GM23338 (cell line): ENCODE measurements around the gene EIF4A3. TPM values are rescaled to one million over a fixed set of nuclear protein-coding genes. Genes with fewer than 3 reads are reported as not detected.

ENCODE experiments used
- ATAC-seq: fragments of 200-7000 bp; cut with Tn5 transposase; 3 replicates; pipeline ENCODE4 v1.9.1; 2020
- DNase-seq: peaks from one replicate; pipeline ENCODE4 v3.0.0-alpha.2; 2015; ENCODE audit warnings: low spot score
- H2AFZ ChIP-seq: fragments of 200-600 bp; sonication (generic); 2 replicates; pipeline ENCODE4 v1.8.0; 2016; ENCODE audit warnings: antibody characterized with exemption, mild to moderate bottlenecking, moderate library complexity
- H3F3A ChIP-seq: fragments of 200-600 bp; sonication (generic); replicated peaks from 2 replicates; pipeline ENCODE4 v1.8.0; 2017; ENCODE audit warnings: antibody characterized with exemption, mixed run types, low read depth
- H3K27ac ChIP-seq: fragments of 200-600 bp; sonication (generic); 2 replicates; pipeline ENCODE4 v1.6.1; 2016; ENCODE audit warnings: low read depth
- H3K27me3 ChIP-seq: fragments of 200-600 bp; sonication (generic); 2 replicates; pipeline ENCODE4 v1.8.0; 2016; ENCODE audit warnings: mild to moderate bottlenecking, mixed run types, moderate library complexity; ENCODE audit not compliant: insufficient read depth
- H3K36me3 ChIP-seq: fragments of 200-600 bp; sonication (generic); 2 replicates; pipeline ENCODE4 v1.8.0; 2016; ENCODE audit warnings: mild to moderate bottlenecking; ENCODE audit not compliant: insufficient read depth
- H3K4me1 ChIP-seq: fragments of 200-600 bp; sonication (generic); 2 replicates; pipeline ENCODE4 v1.8.0; 2016; ENCODE audit warnings: mild to moderate bottlenecking, moderate library complexity; ENCODE audit not compliant: insufficient read depth
- H3K4me2 ChIP-seq: fragments of 200-600 bp; sonication (generic); 2 replicates; pipeline ENCODE4 v1.7.1; 2017; ENCODE audit warnings: mixed run types
- H3K4me3 ChIP-seq: fragments of 200-600 bp; sonication (generic); 2 replicates; pipeline ENCODE4 v1.6.1; 2016; ENCODE audit warnings: mixed run types
- H3K79me2 ChIP-seq: fragments of 200-600 bp; sonication (generic); replicated peaks from 2 replicates; pipeline ENCODE4 v1.8.0; 2017; ENCODE audit warnings: mild to moderate bottlenecking; ENCODE audit not compliant: insufficient read depth
- H3K9me2 ChIP-seq: fragments of 200-600 bp; sonication (generic); 2 replicates; pipeline ENCODE4 v1.8.0; 2017; ENCODE audit not compliant: insufficient read depth
- H4K20me1 ChIP-seq: fragments of 200-600 bp; sonication (generic); replicated peaks from 2 replicates; pipeline ENCODE4 v1.8.0; 2017; ENCODE audit warnings: mild to moderate bottlenecking; ENCODE audit not compliant: insufficient read depth
- H3K27ac Mint-ChIP-seq: 2 replicates; pipeline ENCODE4 v1.8.0; 2020; ENCODE audit warnings: inconsistent platforms, mild to moderate bottlenecking, moderate library complexity, mixed read lengths
- H3K27me3 Mint-ChIP-seq: 3 replicates; pipeline ENCODE4 v1.8.0; 2022; ENCODE audit warnings: low read depth, mild to moderate bottlenecking, moderate library complexity, mixed read lengths, inconsistent platforms; ENCODE audit not compliant: insufficient read depth, poor library complexity
- H3K36me3 Mint-ChIP-seq: 3 replicates; pipeline ENCODE4 v1.8.0; 2021; ENCODE audit warnings: low read depth, mild to moderate bottlenecking, inconsistent platforms, moderate library complexity, mixed read lengths
- H3K4me1 Mint-ChIP-seq: 3 replicates; pipeline ENCODE4 v1.8.0; 2020; ENCODE audit warnings: mild to moderate bottlenecking, inconsistent platforms, mixed read lengths
- H3K4me3 Mint-ChIP-seq: 3 replicates; pipeline ENCODE4 v1.8.0; 2021; ENCODE audit warnings: moderate library complexity, mild to moderate bottlenecking, inconsistent platforms, mixed read lengths
- H3K9me3 Mint-ChIP-seq: 3 replicates; pipeline ENCODE4 v1.8.0; 2020; ENCODE audit warnings: moderate library complexity, mild to moderate bottlenecking, inconsistent platforms, mixed read lengths
- CREB1 ChIP-seq: fragments of 250-450 bp; sonication (Bioruptor Pico); IDR thresholded peaks from 2 replicates; pipeline ENCODE4 v1.5.0; 2020; ENCODE audit warnings: low read depth, mild to moderate bottlenecking, moderate library complexity
- EZH2 ChIP-seq: fragments of 200-600 bp; sonication (generic); IDR thresholded peaks from one replicate; pipeline ENCODE4 v1.8.0; 2017; ENCODE audit warnings: antibody characterized with exemption, mild to moderate bottlenecking, low read depth; ENCODE audit not compliant: unreplicated experiment
- EZH2phosphoT487 ChIP-seq: fragments of 200-600 bp; sonication (generic); IDR thresholded peaks from one replicate; pipeline ENCODE4 v1.8.1; 2018; ENCODE audit warnings: antibody characterized with exemption; ENCODE audit not compliant: unreplicated experiment
- JUNB ChIP-seq: IDR thresholded peaks from one replicate; pipeline ENCODE4 v1.6.1; 2016; ENCODE audit warnings: antibody characterized with exemption; ENCODE audit not compliant: unreplicated experiment
- NANOG ChIP-seq: IDR thresholded peaks from 2 replicates; pipeline ENCODE4 v1.6.1; 2016; ENCODE audit warnings: antibody characterized with exemption, borderline replicate concordance
- POLR2AphosphoS5 ChIP-seq: IDR thresholded peaks from 2 replicates; pipeline ENCODE4 v1.6.1; 2016; ENCODE audit warnings: antibody characterized with exemption, low read depth
- STAT1 ChIP-seq: IDR thresholded peaks from one replicate; pipeline ENCODE4 v1.6.1; 2016; ENCODE audit warnings: antibody characterized with exemption; ENCODE audit not compliant: unreplicated experiment
- ZNF114 ChIP-seq: fragments of 250-450 bp; sonication (Bioruptor Pico); IDR thresholded peaks from 2 replicates; pipeline ENCODE4 v1.5.0; 2020; ENCODE audit warnings: mild to moderate bottlenecking, moderate library complexity
- ZNF331 ChIP-seq: fragments of 250-450 bp; sonication (Bioruptor Pico); IDR thresholded peaks from 2 replicates; pipeline ENCODE4 v1.5.0; 2020; ENCODE audit warnings: low read depth, mild to moderate bottlenecking, moderate library complexity
- ZNF462 ChIP-seq: fragments of 250-450 bp; sonication (Bioruptor Pico); IDR thresholded peaks from 2 replicates; pipeline ENCODE4 v1.5.0; 2020; ENCODE audit warnings: mild to moderate bottlenecking, moderate library complexity
- polyA plus RNA-seq: library from polyadenylated mRNA; unstranded; fragments of >200 nt; fragmentation: Nextera tagmentation; extraction: Ambion mirVana; gene quantifications from 2 replicates; pipeline ENCODE4 v1.2.1, GENCODE V29; 2016
- total RNA-seq: library from RNA; depleted of rRNA; stranded (reverse); fragments of >200 nt; shearing (Covaris generic); gene quantifications from 2 replicates; pipeline ENCODE4 v1.2.3, GENCODE V29; 2014
- TF ChIP-seq, protein P1 (sequence below), 2 experiments: fragments of 200-600 bp in 1 of 2; sonication (generic) in 1 of 2; conservative IDR thresholded peaks; 2 replicates each; pipeline versions ENCODE4 v1.5.1 to v1.6.1; 2016 to 2017; ENCODE audit warnings: antibody characterized with exemption in 2 of 2, low read depth in 2 of 2, mild to moderate bottlenecking in 2 of 2, moderate library complexity in 1 of 2
- TF ChIP-seq, protein P2 (sequence below): IDR thresholded peaks from one replicate; pipeline ENCODE4 v1.6.1; 2018; ENCODE audit warnings: antibody characterized with exemption; ENCODE audit not compliant: unreplicated experiment
- TF ChIP-seq, protein P3 (sequence below): IDR thresholded peaks from 2 replicates; pipeline ENCODE4 v1.6.1; 2016; ENCODE audit warnings: antibody characterized with exemption

Gene EIF4A3
- total and polyA plus RNA-seq, 2 experiments from 2014 or later, result 146 to 156 TPM

GRCh38 chr17:80145076-80146075 is 1.6 kb downstream of the EIF4A3 start:
- H3K79me2 ChIP-seq, result peaks cover 76% of the 10 kb centered on the region
- no peaks in the 10 kb centered on the region for H3K9me2 ChIP-seq
- no peak for DNase-seq
- no peak overlapping the region for H2AFZ ChIP-seq
- Mint-ChIP-seq H3K4me3 (peak overlapping the region; percentile 87), H3K27me3 (peaks cover 14% of the 10 kb centered on the region), H3K36me3 (peaks cover 54% of the 10 kb centered on the region), H3K27ac (0 out of 2 replicates have a peak overlapping the region, but pooled peaks have one; percentile 3), H3K4me1 (peaks cover 17% of the 10 kb centered on the region), H3K9me3 (no peaks in the 10 kb centered on the region)
- peak overlapping the region; percentile 97 for H3K4me2 ChIP-seq
- H4K20me1 ChIP-seq, result peaks cover 54% of the 10 kb centered on the region
- H3K4me1 ChIP-seq, result peaks cover 16% of the 10 kb centered on the region
- TF ChIP-seq ZNF114, result no peak
- TF ChIP-seq JUNB, result no peak
- no peak for TF ChIP-seq EZH2
- TF ChIP-seq, protein P1, sequence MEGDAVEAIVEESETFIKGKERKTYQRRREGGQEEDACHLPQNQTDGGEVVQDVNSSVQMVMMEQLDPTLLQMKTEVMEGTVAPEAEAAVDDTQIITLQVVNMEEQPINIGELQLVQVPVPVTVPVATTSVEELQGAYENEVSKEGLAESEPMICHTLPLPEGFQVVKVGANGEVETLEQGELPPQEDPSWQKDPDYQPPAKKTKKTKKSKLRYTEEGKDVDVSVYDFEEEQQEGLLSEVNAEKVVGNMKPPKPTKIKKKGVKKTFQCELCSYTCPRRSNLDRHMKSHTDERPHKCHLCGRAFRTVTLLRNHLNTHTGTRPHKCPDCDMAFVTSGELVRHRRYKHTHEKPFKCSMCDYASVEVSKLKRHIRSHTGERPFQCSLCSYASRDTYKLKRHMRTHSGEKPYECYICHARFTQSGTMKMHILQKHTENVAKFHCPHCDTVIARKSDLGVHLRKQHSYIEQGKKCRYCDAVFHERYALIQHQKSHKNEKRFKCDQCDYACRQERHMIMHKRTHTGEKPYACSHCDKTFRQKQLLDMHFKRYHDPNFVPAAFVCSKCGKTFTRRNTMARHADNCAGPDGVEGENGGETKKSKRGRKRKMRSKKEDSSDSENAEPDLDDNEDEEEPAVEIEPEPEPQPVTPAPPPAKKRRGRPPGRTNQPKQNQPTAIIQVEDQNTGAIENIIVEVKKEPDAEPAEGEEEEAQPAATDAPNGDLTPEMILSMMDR (conservative IDR thresholded peaks at IDR 0.05; ENCODE audit: low read depth in 2 of 2), result no peak
- no peak for TF ChIP-seq POLR2AphosphoS5
- no peak for TF ChIP-seq ZNF462
- TF ChIP-seq, protein P2, sequence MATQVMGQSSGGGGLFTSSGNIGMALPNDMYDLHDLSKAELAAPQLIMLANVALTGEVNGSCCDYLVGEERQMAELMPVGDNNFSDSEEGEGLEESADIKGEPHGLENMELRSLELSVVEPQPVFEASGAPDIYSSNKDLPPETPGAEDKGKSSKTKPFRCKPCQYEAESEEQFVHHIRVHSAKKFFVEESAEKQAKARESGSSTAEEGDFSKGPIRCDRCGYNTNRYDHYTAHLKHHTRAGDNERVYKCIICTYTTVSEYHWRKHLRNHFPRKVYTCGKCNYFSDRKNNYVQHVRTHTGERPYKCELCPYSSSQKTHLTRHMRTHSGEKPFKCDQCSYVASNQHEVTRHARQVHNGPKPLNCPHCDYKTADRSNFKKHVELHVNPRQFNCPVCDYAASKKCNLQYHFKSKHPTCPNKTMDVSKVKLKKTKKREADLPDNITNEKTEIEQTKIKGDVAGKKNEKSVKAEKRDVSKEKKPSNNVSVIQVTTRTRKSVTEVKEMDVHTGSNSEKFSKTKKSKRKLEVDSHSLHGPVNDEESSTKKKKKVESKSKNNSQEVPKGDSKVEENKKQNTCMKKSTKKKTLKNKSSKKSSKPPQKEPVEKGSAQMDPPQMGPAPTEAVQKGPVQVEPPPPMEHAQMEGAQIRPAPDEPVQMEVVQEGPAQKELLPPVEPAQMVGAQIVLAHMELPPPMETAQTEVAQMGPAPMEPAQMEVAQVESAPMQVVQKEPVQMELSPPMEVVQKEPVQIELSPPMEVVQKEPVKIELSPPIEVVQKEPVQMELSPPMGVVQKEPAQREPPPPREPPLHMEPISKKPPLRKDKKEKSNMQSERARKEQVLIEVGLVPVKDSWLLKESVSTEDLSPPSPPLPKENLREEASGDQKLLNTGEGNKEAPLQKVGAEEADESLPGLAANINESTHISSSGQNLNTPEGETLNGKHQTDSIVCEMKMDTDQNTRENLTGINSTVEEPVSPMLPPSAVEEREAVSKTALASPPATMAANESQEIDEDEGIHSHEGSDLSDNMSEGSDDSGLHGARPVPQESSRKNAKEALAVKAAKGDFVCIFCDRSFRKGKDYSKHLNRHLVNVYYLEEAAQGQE, result no peak
- TF ChIP-seq STAT1, result no peak
- TF ChIP-seq ZNF331, result no peak
- no peak for TF ChIP-seq EZH2phosphoT487
- no peak for TF ChIP-seq CREB1
- TF ChIP-seq, protein P3, sequence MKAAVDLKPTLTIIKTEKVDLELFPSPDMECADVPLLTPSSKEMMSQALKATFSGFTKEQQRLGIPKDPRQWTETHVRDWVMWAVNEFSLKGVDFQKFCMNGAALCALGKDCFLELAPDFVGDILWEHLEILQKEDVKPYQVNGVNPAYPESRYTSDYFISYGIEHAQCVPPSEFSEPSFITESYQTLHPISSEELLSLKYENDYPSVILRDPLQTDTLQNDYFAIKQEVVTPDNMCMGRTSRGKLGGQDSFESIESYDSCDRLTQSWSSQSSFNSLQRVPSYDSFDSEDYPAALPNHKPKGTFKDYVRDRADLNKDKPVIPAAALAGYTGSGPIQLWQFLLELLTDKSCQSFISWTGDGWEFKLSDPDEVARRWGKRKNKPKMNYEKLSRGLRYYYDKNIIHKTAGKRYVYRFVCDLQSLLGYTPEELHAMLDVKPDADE, result no peak
- no peak for TF ChIP-seq NANOG
- H3K36me3 ChIP-seq, result peaks cover 47% of the 10 kb centered on the region
- H3F3A ChIP-seq, result 0 out of 2 replicates have a peak, but pooled peaks cover 18% of the 10 kb centered on the region
- peak overlapping the region; percentile 98 for H3K4me3 ChIP-seq
- no peaks in the 10 kb centered on the region for H3K27me3 ChIP-seq
- no peak overlapping the region for H3K27ac ChIP-seq
- ATAC-seq, result no peak
